Mucosa of descending colon (tissue), 3 donors: ENCODE data around the gene FTCD. TPM values are rescaled to one million over a fixed set of nuclear protein-coding genes. Genes with fewer than 3 reads are reported as not detected.

ENCODE experiments used
- ATAC-seq: fragments of 200-7000 bp; cut with Tn5 transposase; one replicate; pipeline ENCODE4 v1.9.1; 2020; ENCODE audit warnings: mild to moderate bottlenecking, moderate library complexity
- DNase-seq, 3 donors: peaks; one replicate each; pipeline ENCODE4 v3.0.0-alpha.2; 2020
- H3K36me3 ChIP-seq: fragments of 200-600 bp; one replicate; pipeline ENCODE4 v1.8.0; 2021; ENCODE audit warnings: low read depth, mild to moderate bottlenecking
- H3K4me1 ChIP-seq: fragments of 200-600 bp; one replicate; pipeline ENCODE4 v1.8.0; 2021; ENCODE audit warnings: low read depth, mild to moderate bottlenecking
- H3K4me3 ChIP-seq: fragments of 200-600 bp; one replicate; pipeline ENCODE4 v1.8.0; 2021; ENCODE audit warnings: mild to moderate bottlenecking
- H3K9me3 ChIP-seq: fragments of 200-600 bp; one replicate; pipeline ENCODE4 v1.8.0; 2021; ENCODE audit warnings: mild to moderate bottlenecking
- CTCF ChIP-seq: fragments of 200-600 bp; IDR thresholded peaks from one replicate; pipeline ENCODE4 v1.8.0; 2022; ENCODE audit warnings: antibody characterized with exemption, mild to moderate bottlenecking
- intact Hi-C, 2 donors: fragments of 100-400 bp; cut with DNase I in 1 of 2; cut with micrococcal nuclease in 1 of 2; formaldehyde crosslinking; loops; one replicate each; pipeline versions ENCODE4 v1.11.0 to v1.11.1; 2022; cut with DNase I, micrococcal nuclease
- total RNA-seq, 3 donors: library from RNA; stranded (reverse); fragmentation: NEBNext Ultra II Directional in 2 of 3; extraction: Animal tissue kit (Norgen Biotek cat#: 25700) in 2 of 3; gene quantifications; one replicate each; pipeline versions ENCODE4 v1.2.1 to v1.2.4, GENCODE V29; 2021 to 2023
- donor health status: DM: no; HTN: no; CAD: no; lungs with moderate emphysema.
- donor health status: DM: no; HTN: no; CAD: no.
- donor health status: DM: no; HTN: yes; CAD: no.

FTCD gene
- total RNA-seq, 3 donors from 2014 or later = 0.36 to 2.1 TPM; not detected in 1

- no peaks in the 10 kb centered on the region for H3K36me3 ChIP-seq
- no peak for TF ChIP-seq CTCF
Measured at GRCh38 chr21:46157396-46157986, 2.1 kb upstream of the FTCD start.

GRCh38 chr21:46156678-46157077 is 1.3 kb upstream of the FTCD start:
- H3K4me1 ChIP-seq = peaks cover 10% of the 10 kb centered on the region
- no peak overlapping the region for H3K4me3 ChIP-seq
- intact Hi-C loops = no loop called here
- no peak for TF ChIP-seq CTCF
- no peak for DNase-seq
- H3K9me3 ChIP-seq = no peaks in the 10 kb centered on the region
- no peaks in the 10 kb centered on the region for H3K36me3 ChIP-seq
- ATAC-seq = no peak

More at GRCh38 chr21:46157396-46157986, 2.1 kb upstream of the FTCD start:
- DNase-seq (no peak), ATAC-seq (no peak)
- intact Hi-C loops = no loop called here
- peaks cover 10% of the 10 kb centered on the region for H3K4me1 ChIP-seq
- H3K9me3 ChIP-seq = no peaks in the 10 kb centered on the region
- H3K4me3 ChIP-seq = no peak overlapping the region

GRCh38 chr21:46156378-46156645 is 933 bp upstream of the FTCD start:
- DNase-seq (peak in 1 of 3 donors; percentile 35), ATAC-seq (no peak)
- H3K36me3 ChIP-seq = no peaks in the 10 kb centered on the region
- intact Hi-C loops = no loop called here
- peaks cover 10% of the 10 kb centered on the region for H3K4me1 ChIP-seq
- H3K9me3 ChIP-seq = no peaks in the 10 kb centered on the region
- H3K4me3 ChIP-seq = no peak overlapping the region
- TF ChIP-seq CTCF = no peak

DNA sequence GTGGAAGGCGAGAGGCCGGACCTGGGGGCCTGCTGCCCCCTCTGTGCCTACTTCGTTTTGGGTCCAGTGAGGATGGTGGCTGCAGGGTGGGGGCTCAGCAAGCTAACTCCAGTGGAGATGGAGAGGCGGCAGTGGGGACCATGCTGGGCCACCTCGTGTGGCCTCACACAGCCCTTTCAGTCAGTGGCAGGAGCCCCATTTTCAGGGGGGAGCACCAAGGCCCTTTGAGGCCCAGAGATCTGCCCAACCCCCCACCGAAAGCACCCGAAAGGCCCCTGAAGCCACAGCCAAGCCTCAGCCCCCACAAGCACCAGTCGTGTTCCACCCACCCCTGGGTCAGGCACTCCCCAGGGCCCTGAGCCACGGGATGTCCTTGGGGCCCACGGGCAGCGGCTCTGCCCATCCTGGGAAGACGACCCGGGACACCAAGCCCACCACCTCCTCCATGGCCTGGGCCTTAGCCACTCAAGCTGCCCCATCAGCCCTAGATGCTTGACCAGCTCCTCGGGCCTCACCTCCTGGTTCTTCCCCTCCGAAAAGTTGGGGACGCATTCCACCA is 345 bp downstream of the FTCD start:
- TF ChIP-seq CTCF = no peak
- Histone ChIP-seq H3K36me3 (no peaks in the 10 kb centered on the region), H3K4me3 (no peak overlapping the region), H3K4me1 (peaks cover 10% of the 10 kb centered on the region), H3K9me3 (no peaks in the 10 kb centered on the region)
- intact Hi-C loops = no loop called here
- no peak for DNase-seq
- no peak for ATAC-seq

GRCh38 chr21:46154155-46154954 is 1.0 kb downstream of the FTCD start:
- intact Hi-C loops = no loop called here
- TF ChIP-seq CTCF = no peak
- ATAC-seq = no peak
- Histone ChIP-seq H3K4me3 (no peak overlapping the region), H3K9me3 (no peaks in the 10 kb centered on the region), H3K4me1 (peaks cover 10% of the 10 kb centered on the region), H3K36me3 (no peaks in the 10 kb centered on the region)
- peak in 1 of 3 donors; percentile 42 for DNase-seq
